ENCODE data around the gene DSCAM. TPM values are rescaled to one million over a fixed set of nuclear protein-coding genes. Genes with fewer than 3 reads are reported as not detected.

DSCAM gene
- total RNA-seq, 1 donor from 2014 or later = 0.06 TPM

GRCh38 chr21:40768056-40768455 is 78.9 kb downstream of the DSCAM start:
- no peak overlapping the region for H3K27ac ChIP-seq
- DNase-seq = no peak
- H3K36me3 ChIP-seq = no peaks in the 10 kb centered on the region
- no peaks in the 10 kb centered on the region for H3K27me3 ChIP-seq (ENCODE audit: low read depth)
- TF ChIP-seq CTCF (IDR thresholded peaks at IDR 0.05) = no peak
- H3K9me3 ChIP-seq = no peaks in the 10 kb centered on the region
- no peak overlapping the region for H3K4me3 ChIP-seq
- ATAC-seq = no peak
- no peaks in the 10 kb centered on the region for H3K4me1 ChIP-seq
- intact Hi-C loops (cut with DNase I) = no loop called here

- intact Hi-C loops (cut with DNase I) = no loop called here
Measured at GRCh38 chr21:40766381-40766780, 80.6 kb downstream of the DSCAM start.

GRCh38 chr21:40765811-40766210 is 81.1 kb downstream of the DSCAM start:
- no peaks in the 10 kb centered on the region for H3K36me3 ChIP-seq
- H3K27me3 ChIP-seq (ENCODE audit: low read depth) = no peaks in the 10 kb centered on the region
- no peak overlapping the region for H3K27ac ChIP-seq
- no peak for DNase-seq
- TF ChIP-seq CTCF (IDR thresholded peaks at IDR 0.05) = no peak
- no peaks in the 10 kb centered on the region for H3K4me1 ChIP-seq
- no peak for ATAC-seq
- H3K4me3 ChIP-seq = no peak overlapping the region
- no peaks in the 10 kb centered on the region for H3K9me3 ChIP-seq
- intact Hi-C loops (cut with DNase I) = no loop called here

More at GRCh38 chr21:40766381-40766780, 80.6 kb downstream of the DSCAM start:
- TF ChIP-seq CTCF (IDR thresholded peaks at IDR 0.05) = no peak
- Histone ChIP-seq H3K36me3 (no peaks in the 10 kb centered on the region), H3K4me3 (no peak overlapping the region), H3K4me1 (no peaks in the 10 kb centered on the region), H3K27me3 (ENCODE audit: low read depth) (no peaks in the 10 kb centered on the region), H3K27ac (no peak overlapping the region), H3K9me3 (no peaks in the 10 kb centered on the region)
- ATAC-seq (no peak), DNase-seq (no peak)

DNA sequence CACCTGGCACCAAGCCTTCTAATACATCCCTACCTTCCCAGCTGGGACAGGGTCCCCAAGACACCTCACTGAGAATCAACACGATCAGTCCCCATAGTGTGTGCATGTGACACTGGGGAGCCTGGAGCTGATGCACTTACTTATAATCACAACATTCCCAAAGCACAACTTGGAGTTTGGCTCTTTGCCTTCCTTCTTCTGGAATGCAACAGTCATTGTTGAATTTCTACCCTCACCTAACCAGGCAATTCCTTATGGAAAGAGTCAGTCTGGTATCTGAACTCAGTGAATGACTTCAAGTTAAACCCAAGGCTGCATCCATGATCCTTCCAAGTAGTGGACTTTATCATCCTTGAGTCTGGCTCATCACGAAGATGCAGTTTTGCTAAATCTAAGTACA is 86.1 kb downstream of the DSCAM start:
- Histone ChIP-seq H3K36me3 (no peaks in the 10 kb centered on the region), H3K27ac (no peak overlapping the region), H3K27me3 (ENCODE audit: low read depth) (no peaks in the 10 kb centered on the region), H3K4me3 (no peak overlapping the region), H3K9me3 (no peaks in the 10 kb centered on the region), H3K4me1 (no peaks in the 10 kb centered on the region)
- intact Hi-C loops (cut with DNase I) = no loop called here
- ATAC-seq (no peak), DNase-seq (no peak)
- no peak for TF ChIP-seq CTCF (IDR thresholded peaks at IDR 0.05)

DNA sequence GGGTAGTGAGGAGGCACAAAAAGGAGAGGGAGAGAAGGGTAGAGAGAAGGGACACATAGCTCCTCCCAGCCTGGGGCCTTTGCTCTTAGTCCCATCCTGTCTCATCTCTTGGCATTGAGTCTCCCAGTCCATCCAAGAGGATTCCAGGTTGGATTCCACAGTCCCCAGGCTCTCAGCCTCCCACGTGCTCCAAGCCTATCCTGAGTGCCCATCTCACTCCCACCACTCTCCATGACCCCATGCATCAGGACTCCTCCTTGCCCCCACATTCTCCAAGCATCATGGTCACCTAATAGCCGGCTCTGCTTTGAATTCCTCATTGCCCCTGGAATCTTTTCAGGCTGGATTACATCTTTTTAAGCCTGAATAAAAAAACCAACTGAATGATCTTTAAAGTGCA is 87.9 kb downstream of the DSCAM start:
- no peak overlapping the region for H3K27ac ChIP-seq
- no peak for TF ChIP-seq CTCF (IDR thresholded peaks at IDR 0.05)
- H3K9me3 ChIP-seq = no peaks in the 10 kb centered on the region
- no peak for ATAC-seq
- no peaks in the 10 kb centered on the region for H3K36me3 ChIP-seq
- H3K4me3 ChIP-seq = no peak overlapping the region
- intact Hi-C loops (cut with DNase I) = no loop called here
- no peaks in the 10 kb centered on the region for H3K27me3 ChIP-seq (ENCODE audit: low read depth)
- no peak for DNase-seq
- no peaks in the 10 kb centered on the region for H3K4me1 ChIP-seq

- H3K27me3 ChIP-seq (ENCODE audit: low read depth) = no peaks in the 10 kb centered on the region
- no peaks in the 10 kb centered on the region for H3K36me3 ChIP-seq
- no peak overlapping the region for H3K27ac ChIP-seq
- DNase-seq (no peak), ATAC-seq (no peak)
- no peak overlapping the region for H3K4me3 ChIP-seq
- no peaks in the 10 kb centered on the region for H3K9me3 ChIP-seq
- intact Hi-C loops (cut with DNase I) = no loop called here
- TF ChIP-seq CTCF (IDR thresholded peaks at IDR 0.05) = no peak
- no peaks in the 10 kb centered on the region for H3K4me1 ChIP-seq
Measured at GRCh38 chr21:40757366-40757765, 89.6 kb downstream of the DSCAM start.

Data from lower lobe of right lung (tissue), 2 donors.